GM12892 (cell line): ENCODE data around the gene GRIA2.

Experiments used
- DNase-seq: peaks from one replicate; pipeline ENCODE4 v3.0.0; 2011; ENCODE audit not compliant: insufficient read length
- FAIRE-seq: peaks from 2 replicates; lab custom pipeline; 2011; peaks lifted over from hg19 to GRCh38; lab: Jason Lieb, UNC
- POLR2A ChIP-seq: IDR thresholded peaks from 2 replicates; pipeline ENCODE4 v1.6.1; 2011; ENCODE audit warnings: low read depth, low read length, control low read depth
- POLR2AphosphoS5 ChIP-seq: IDR thresholded peaks from 2 replicates; pipeline ENCODE4 v1.6.1; 2011; ENCODE audit warnings: low read depth, low read length, control low read depth
- TAF1 ChIP-seq: IDR thresholded peaks from 2 replicates; pipeline ENCODE4 v1.6.1; 2011; ENCODE audit warnings: low read depth, mild to moderate bottlenecking, control low read depth, low read length, borderline replicate concordance

Gene GRIA2

GRCh38 chr4:157312702-157313101 lies 92.2 kb downstream of the GRIA2 start:
- no peak for DNase-seq
- FAIRE-seq, result no peak
- TF ChIP-seq POLR2AphosphoS5, result no peak
- no peak for TF ChIP-seq TAF1
- no peak for TF ChIP-seq POLR2A

GRCh38 chr4:157314906-157315305 lies 94.4 kb downstream of the GRIA2 start:
- FAIRE-seq (no peak), DNase-seq (no peak)
- TF ChIP-seq TAF1, result no peak
- no peak for TF ChIP-seq POLR2AphosphoS5
- no peak for TF ChIP-seq POLR2A

GRCh38 chr4:157315968-157316367 lies 95.4 kb downstream of the GRIA2 start:
- no peak for FAIRE-seq
- no peak for TF ChIP-seq TAF1
- no peak for TF ChIP-seq POLR2AphosphoS5
- TF ChIP-seq POLR2A, result no peak
- no peak for DNase-seq

- FAIRE-seq, result no peak
- TF ChIP-seq POLR2A (no peak), TAF1 (no peak), POLR2AphosphoS5 (no peak)
- no peak for DNase-seq
Observed at GRCh38 chr4:157320092-157320491, 99.6 kb downstream of the GRIA2 start.

GRCh38 chr4:157327666-157328065 lies 107.1 kb downstream of the GRIA2 start:
- no peak for TF ChIP-seq POLR2AphosphoS5
- TF ChIP-seq POLR2A, result no peak
- TF ChIP-seq TAF1, result no peak
- FAIRE-seq, result no peak
- DNase-seq, result no peak

GRCh38 chr4:157357887-157358286 lies 137.4 kb downstream of the GRIA2 start:
- no peak for DNase-seq
- TF ChIP-seq POLR2AphosphoS5, result no peak
- no peak for TF ChIP-seq TAF1
- TF ChIP-seq POLR2A, result no peak
- FAIRE-seq, result peak; percentile 5

- no peak for DNase-seq
- TF ChIP-seq POLR2AphosphoS5, result no peak
- TF ChIP-seq POLR2A, result no peak
- TF ChIP-seq TAF1, result no peak
Observed at GRCh38 chr4:157358439-157358838, 137.9 kb downstream of the GRIA2 start.

GRCh38 chr4:157358851-157359250 lies 138.3 kb downstream of the GRIA2 start:
- DNase-seq (no peak), FAIRE-seq (no peak)
- TF ChIP-seq POLR2AphosphoS5 (no peak), POLR2A (no peak), TAF1 (no peak)

More at GRCh38 chr4:157358439-157358838, 137.9 kb downstream of the GRIA2 start:
- FAIRE-seq, result no peak

- DNase-seq (no peak), FAIRE-seq (no peak)
- TF ChIP-seq TAF1 (no peak), POLR2AphosphoS5 (no peak), POLR2A (no peak)
Observed at GRCh38 chr4:157363360-157363759, 142.8 kb downstream of the GRIA2 start.

- TF ChIP-seq POLR2AphosphoS5 (no peak), POLR2A (no peak), TAF1 (no peak)
- no peak for FAIRE-seq
- DNase-seq, result no peak
Observed at GRCh38 chr4:157372154-157372553, 151.6 kb downstream of the GRIA2 start.

- DNase-seq, result no peak
- TF ChIP-seq POLR2A, result no peak
- no peak for TF ChIP-seq TAF1
- no peak for TF ChIP-seq POLR2AphosphoS5
- no peak for FAIRE-seq
Observed at GRCh38 chr4:157372567-157372966, 152.0 kb downstream of the GRIA2 start.

- FAIRE-seq, result no peak
- TF ChIP-seq POLR2AphosphoS5 (no peak), POLR2A (no peak), TAF1 (no peak)
- DNase-seq, result no peak
Observed at GRCh38 chr4:157389741-157390140, 169.2 kb downstream of the GRIA2 start.

- FAIRE-seq, result no peak
- no peak for TF ChIP-seq POLR2A
- TF ChIP-seq POLR2AphosphoS5, result no peak
- no peak for DNase-seq
Observed at GRCh38 chr4:157405070-157405469, 184.5 kb downstream of the GRIA2 start.
